ENCODE data around the gene DCXR. TPM values are rescaled to one million over a fixed set of nuclear protein-coding genes. Genes with fewer than 3 reads are reported as not detected.

DCXR gene
- total RNA-seq, 1 experiment from 2014 or later, result 87.8 TPM

- Mint-ChIP-seq H3K27ac (ENCODE audit: unreplicated experiment) (no peak overlapping the region), H3K4me1 (ENCODE audit: low read depth, unreplicated experiment) (no peaks in the 10 kb centered on the region), H3K4me3 (ENCODE audit: low read depth, unreplicated experiment) (no peak overlapping the region), H3K36me3 (ENCODE audit: insufficient read depth, unreplicated experiment) (peaks cover 21% of the 10 kb centered on the region), H3K9me3 (ENCODE audit: low read depth, unreplicated experiment) (no peaks in the 10 kb centered on the region), H3K27me3 (ENCODE audit: unreplicated experiment) (no peaks in the 10 kb centered on the region)
- TF ChIP-seq, protein P1, sequence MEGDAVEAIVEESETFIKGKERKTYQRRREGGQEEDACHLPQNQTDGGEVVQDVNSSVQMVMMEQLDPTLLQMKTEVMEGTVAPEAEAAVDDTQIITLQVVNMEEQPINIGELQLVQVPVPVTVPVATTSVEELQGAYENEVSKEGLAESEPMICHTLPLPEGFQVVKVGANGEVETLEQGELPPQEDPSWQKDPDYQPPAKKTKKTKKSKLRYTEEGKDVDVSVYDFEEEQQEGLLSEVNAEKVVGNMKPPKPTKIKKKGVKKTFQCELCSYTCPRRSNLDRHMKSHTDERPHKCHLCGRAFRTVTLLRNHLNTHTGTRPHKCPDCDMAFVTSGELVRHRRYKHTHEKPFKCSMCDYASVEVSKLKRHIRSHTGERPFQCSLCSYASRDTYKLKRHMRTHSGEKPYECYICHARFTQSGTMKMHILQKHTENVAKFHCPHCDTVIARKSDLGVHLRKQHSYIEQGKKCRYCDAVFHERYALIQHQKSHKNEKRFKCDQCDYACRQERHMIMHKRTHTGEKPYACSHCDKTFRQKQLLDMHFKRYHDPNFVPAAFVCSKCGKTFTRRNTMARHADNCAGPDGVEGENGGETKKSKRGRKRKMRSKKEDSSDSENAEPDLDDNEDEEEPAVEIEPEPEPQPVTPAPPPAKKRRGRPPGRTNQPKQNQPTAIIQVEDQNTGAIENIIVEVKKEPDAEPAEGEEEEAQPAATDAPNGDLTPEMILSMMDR (IDR thresholded peaks at IDR 0.05; ENCODE audit: unreplicated experiment), result no peak
- intact Hi-C loops (cut with micrococcal nuclease; ENCODE audit: unreplicated experiment), result no loop called here
- CTCF ChIA-PET, result no interaction called here
- DNase-seq, result no peak
- BruUV-seq (replicated peaks), result no TSS peak
Measured at GRCh38 chr17:82012640-82013295, 24.7 kb downstream of the DCXR start.

DNA sequence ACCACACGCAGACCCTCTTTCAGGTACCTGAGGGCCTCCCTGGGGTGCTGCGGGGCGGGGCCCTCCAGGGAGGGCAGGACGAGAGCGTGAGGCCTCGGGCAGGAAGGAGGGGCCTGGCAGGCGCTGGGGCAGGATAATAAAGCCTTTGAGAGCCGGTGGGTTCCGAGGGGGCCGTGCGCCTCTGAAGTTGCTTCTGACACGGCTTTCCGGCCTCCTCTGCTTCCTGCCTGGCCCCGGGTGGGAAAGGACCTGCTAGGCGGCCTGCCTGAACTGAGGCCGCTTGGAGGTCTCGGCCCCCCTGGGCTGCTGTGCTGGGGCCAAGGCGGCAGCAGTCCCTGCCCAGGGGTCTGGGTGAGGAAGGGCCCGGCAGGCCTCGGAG lies 25.2 kb downstream of the DCXR start:
- no peak overlapping the region for H3K27ac Mint-ChIP-seq (ENCODE audit: unreplicated experiment)
- no peaks in the 10 kb centered on the region for H3K9me3 Mint-ChIP-seq (ENCODE audit: low read depth, unreplicated experiment)
- TF ChIP-seq, protein P1 (IDR thresholded peaks at IDR 0.05; ENCODE audit: unreplicated experiment), result no peak
- H3K4me1 Mint-ChIP-seq (ENCODE audit: low read depth, unreplicated experiment), result no peaks in the 10 kb centered on the region
- H3K4me3 Mint-ChIP-seq (ENCODE audit: low read depth, unreplicated experiment), result no peak overlapping the region
- intact Hi-C loops (cut with micrococcal nuclease; ENCODE audit: unreplicated experiment), result no loop called here
- no peaks in the 10 kb centered on the region for H3K27me3 Mint-ChIP-seq (ENCODE audit: unreplicated experiment)
- CTCF ChIA-PET, result no interaction called here
- peaks cover 20% of the 10 kb centered on the region for H3K36me3 Mint-ChIP-seq (ENCODE audit: insufficient read depth, unreplicated experiment)
- BruUV-seq (replicated peaks), result no TSS peak
- no peak for DNase-seq

- intact Hi-C loops (cut with micrococcal nuclease; ENCODE audit: unreplicated experiment), result no loop called here
- CTCF ChIA-PET, result interaction anchor here (1.0 kb wide), 1 partner anchor 10 kb away, joined by 5 read pairs; no protein-coding TSS in a partner anchor
- TF ChIP-seq, protein P1 (IDR thresholded peaks at IDR 0.05; ENCODE audit: unreplicated experiment), result no peak
- H3K36me3 Mint-ChIP-seq (ENCODE audit: insufficient read depth, unreplicated experiment), result peaks cover 18% of the 10 kb centered on the region
- BruUV-seq (replicated peaks), result no TSS peak
- no peak for DNase-seq
- no peak overlapping the region for H3K27ac Mint-ChIP-seq (ENCODE audit: unreplicated experiment)
- H3K9me3 Mint-ChIP-seq (ENCODE audit: low read depth, unreplicated experiment), result no peaks in the 10 kb centered on the region
- H3K27me3 Mint-ChIP-seq (ENCODE audit: unreplicated experiment), result no peaks in the 10 kb centered on the region
- H3K4me1 Mint-ChIP-seq (ENCODE audit: low read depth, unreplicated experiment), result no peaks in the 10 kb centered on the region
- H3K4me3 Mint-ChIP-seq (ENCODE audit: low read depth, unreplicated experiment), result no peak overlapping the region
Measured at GRCh38 chr17:82011617-82012187, 25.8 kb downstream of the DCXR start.

DNA sequence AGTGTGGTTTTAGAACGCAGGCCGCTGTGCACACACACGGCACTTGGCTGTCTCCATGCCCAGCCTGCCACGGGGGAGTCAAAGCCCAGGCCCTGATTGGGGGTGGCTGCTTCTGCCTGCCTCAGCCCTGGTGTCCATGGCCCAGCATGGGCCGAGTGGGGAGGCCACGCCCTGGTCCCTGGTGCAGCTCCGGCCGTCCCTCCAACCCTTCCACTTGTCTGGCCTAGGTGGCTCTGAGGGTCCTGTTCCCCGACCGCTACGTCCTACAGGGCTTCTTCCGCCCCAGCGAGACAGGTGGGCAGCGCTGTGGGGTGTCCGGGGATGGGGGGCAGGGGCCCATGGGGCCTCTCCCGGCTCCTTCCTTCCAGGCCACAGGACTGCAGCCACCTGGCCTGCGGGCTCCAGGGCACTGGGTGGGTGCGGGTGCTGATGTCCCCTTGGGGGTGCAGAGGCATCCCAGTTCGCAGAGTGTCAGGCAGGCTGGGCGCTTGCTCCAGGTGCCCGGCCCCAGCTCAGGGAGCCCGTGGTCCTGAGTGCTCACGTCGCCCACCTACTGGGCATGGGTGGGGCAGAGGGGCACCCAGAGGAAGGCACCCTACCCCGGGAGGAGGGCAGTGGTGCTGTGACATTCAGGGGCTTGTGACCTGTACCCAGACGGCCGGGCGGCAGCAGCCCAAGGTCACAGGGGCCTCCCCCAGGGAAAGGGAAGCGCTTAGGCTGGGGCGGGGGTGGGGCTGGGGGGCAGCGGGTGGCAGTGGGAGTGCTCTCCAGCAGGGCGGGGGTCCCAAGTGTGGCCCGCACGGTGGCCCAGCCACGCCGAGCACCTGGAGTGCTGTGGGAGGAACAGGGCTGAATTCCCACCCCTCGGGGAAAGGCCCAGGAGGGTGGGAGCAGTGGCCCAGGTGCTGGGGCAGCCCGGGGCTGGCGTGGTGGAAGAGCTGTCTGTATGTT lies 26.6 kb downstream of the DCXR start:
- CTCF ChIA-PET, result interaction anchor here (1.0 kb wide), 1 partner anchor 9 kb away, joined by 5 read pairs; no protein-coding TSS in a partner anchor
- Mint-ChIP-seq H3K9me3 (ENCODE audit: low read depth, unreplicated experiment) (no peaks in the 10 kb centered on the region), H3K4me3 (ENCODE audit: low read depth, unreplicated experiment) (no peak overlapping the region), H3K27ac (ENCODE audit: unreplicated experiment) (no peak overlapping the region), H3K27me3 (ENCODE audit: unreplicated experiment) (no peaks in the 10 kb centered on the region), H3K4me1 (ENCODE audit: low read depth, unreplicated experiment) (no peaks in the 10 kb centered on the region), H3K36me3 (ENCODE audit: insufficient read depth, unreplicated experiment) (peaks cover 18% of the 10 kb centered on the region)
- DNase-seq, result no peak
- TF ChIP-seq, protein P1 (IDR thresholded peaks at IDR 0.05; ENCODE audit: unreplicated experiment), result no peak
- BruUV-seq (replicated peaks), result no TSS peak
- intact Hi-C loops (cut with micrococcal nuclease; ENCODE audit: unreplicated experiment), result no loop called here
